Measurements from ENCODE around the gene SGCD.

SGCD gene

GRCh38 chr5:156624686-156625085 is 297.7 kb downstream of the SGCD start:
- TF ChIP-seq, protein P1, sequence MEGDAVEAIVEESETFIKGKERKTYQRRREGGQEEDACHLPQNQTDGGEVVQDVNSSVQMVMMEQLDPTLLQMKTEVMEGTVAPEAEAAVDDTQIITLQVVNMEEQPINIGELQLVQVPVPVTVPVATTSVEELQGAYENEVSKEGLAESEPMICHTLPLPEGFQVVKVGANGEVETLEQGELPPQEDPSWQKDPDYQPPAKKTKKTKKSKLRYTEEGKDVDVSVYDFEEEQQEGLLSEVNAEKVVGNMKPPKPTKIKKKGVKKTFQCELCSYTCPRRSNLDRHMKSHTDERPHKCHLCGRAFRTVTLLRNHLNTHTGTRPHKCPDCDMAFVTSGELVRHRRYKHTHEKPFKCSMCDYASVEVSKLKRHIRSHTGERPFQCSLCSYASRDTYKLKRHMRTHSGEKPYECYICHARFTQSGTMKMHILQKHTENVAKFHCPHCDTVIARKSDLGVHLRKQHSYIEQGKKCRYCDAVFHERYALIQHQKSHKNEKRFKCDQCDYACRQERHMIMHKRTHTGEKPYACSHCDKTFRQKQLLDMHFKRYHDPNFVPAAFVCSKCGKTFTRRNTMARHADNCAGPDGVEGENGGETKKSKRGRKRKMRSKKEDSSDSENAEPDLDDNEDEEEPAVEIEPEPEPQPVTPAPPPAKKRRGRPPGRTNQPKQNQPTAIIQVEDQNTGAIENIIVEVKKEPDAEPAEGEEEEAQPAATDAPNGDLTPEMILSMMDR (conservative IDR thresholded peaks at IDR 0.05; ENCODE audit: control insufficient read depth, insufficient read depth, low read depth, low read length): no peak
- no peak for DNase-seq (ENCODE audit: low read depth)
- H3K4me3 ChIP-seq (ENCODE audit: control insufficient read depth, low read depth, low read length): no peak overlapping the region

GRCh38 chr5:156628421-156628820 is 301.5 kb downstream of the SGCD start:
- TF ChIP-seq, protein P1 (conservative IDR thresholded peaks at IDR 0.05; ENCODE audit: control insufficient read depth, insufficient read depth, low read depth, low read length): no peak
- no peak overlapping the region for H3K4me3 ChIP-seq (ENCODE audit: control insufficient read depth, low read depth, low read length)
- DNase-seq (ENCODE audit: low read depth): no peak

DNA sequence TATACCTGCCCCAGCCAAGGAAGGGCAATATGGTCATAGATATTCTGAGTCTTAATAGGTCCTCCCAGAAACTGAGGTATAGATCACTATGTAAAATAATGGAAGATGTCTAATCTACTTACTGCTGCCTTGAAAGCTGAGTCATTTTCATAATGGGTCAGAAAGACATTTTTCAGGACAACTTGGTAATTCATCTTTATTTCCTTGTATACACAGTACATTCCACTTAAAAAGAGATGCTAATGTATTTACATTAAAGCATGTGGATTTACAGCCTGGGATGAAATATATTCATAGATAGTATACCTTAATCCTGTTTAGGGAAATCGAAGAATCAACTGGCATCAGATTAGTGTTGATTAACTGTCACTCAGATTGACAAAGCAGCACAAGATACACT is 304.0 kb downstream of the SGCD start:
- DNase-seq (ENCODE audit: low read depth): no peak
- no peak overlapping the region for H3K4me3 ChIP-seq (ENCODE audit: control insufficient read depth, low read depth, low read length)
- TF ChIP-seq, protein P1 (conservative IDR thresholded peaks at IDR 0.05; ENCODE audit: control insufficient read depth, insufficient read depth, low read depth, low read length): no peak

DNA sequence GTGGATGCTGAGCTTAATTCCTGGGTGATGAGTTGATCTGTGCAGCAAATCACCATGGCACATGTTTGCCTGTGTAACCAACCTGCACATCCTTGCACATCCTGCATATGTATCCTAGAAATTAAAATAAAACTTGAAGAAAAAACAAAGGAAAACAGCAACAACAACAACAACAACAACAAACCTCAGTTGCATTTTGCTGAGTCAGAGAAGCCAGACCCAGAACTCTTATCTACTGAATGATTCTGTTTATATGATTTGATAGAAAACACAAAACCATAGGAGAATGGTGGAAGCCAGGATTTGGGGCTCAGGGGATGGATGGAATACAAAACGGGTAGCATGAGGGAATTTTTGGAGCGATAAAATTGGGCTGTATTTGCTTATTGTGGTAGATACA is 307.3 kb downstream of the SGCD start:
- TF ChIP-seq, protein P1 (conservative IDR thresholded peaks at IDR 0.05; ENCODE audit: control insufficient read depth, insufficient read depth, low read depth, low read length): no peak
- no peak for DNase-seq (ENCODE audit: low read depth)
- H3K4me3 ChIP-seq (ENCODE audit: control insufficient read depth, low read depth, low read length): no peak overlapping the region

DNA sequence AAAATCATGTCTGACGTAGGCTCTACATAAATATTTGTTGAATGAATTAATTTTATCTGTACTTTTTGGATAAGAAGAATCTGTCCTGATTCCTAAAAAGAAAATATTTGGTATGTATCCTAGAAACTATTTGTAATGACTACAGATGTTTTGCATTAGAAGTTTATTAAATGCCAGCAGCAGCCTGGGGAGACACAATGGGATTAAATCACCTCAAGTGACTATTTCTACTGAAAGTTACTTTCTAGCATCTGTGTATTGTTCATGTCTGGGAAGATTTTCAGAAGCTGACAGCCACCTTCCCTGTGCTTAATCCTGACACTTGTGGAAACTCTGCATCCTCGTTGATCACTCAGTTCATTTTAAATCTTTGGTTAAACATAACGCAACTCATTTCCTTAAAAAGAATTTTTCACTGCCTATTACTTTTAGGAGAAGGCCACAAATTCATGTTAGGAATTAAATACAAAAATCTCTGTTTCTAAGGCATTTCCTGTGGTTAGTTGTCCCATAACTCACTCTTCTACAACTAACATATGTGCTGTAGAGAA is 313.8 kb downstream of the SGCD start:
- TF ChIP-seq, protein P1 (conservative IDR thresholded peaks at IDR 0.05; ENCODE audit: control insufficient read depth, insufficient read depth, low read depth, low read length): no peak
- H3K4me3 ChIP-seq (ENCODE audit: control insufficient read depth, low read depth, low read length): no peak overlapping the region

DNA sequence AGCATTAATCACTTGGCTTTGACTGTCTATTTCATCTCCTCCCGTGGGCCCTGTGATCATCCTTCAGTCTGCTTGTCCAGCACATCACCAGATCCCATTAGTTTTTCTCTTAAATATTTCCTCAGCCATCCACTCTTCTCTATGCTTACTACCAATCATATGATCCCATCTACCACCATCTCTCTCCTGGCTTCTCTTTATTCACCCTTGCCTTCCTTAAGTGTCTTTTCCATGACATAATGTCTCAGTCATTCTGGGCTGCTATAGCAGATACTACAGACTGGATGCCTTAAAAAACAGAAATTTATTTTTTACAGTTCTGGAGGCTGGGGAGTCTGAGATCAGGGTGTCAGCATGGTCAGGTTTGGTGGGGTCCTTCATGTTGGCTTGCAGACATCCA is 314.7 kb downstream of the SGCD start:
- H3K4me3 ChIP-seq (ENCODE audit: control insufficient read depth, low read depth, low read length): no peak overlapping the region
- TF ChIP-seq, protein P1 (conservative IDR thresholded peaks at IDR 0.05; ENCODE audit: control insufficient read depth, insufficient read depth, low read depth, low read length): no peak
- no peak for DNase-seq (ENCODE audit: low read depth)

More for the DNA sequence above, 313.8 kb downstream of the SGCD start:
- peak; percentile 34 for DNase-seq (ENCODE audit: low read depth)

DNA sequence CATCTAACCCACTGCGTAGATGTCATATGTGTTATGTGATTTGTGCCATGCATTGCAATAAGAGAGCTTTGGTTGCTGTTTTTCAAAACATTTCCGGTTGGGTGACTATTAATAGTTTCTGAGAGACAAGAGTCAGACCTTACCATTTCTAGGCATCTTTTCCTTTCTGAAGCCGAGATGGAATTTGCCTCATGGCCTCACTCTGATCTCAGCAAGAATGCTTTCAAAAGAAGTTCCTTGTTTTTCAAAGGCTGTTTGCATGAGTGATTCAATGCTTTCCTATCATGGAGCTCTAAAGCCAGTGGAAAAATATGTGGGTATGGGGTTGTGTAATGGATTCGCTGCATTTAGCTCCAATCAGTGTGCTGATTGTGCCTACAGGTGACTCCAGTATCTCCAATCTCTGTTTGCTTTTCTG is 320.1 kb downstream of the SGCD start:
- H3K4me3 ChIP-seq (ENCODE audit: control insufficient read depth, low read depth, low read length): no peak overlapping the region
- TF ChIP-seq, protein P1 (conservative IDR thresholded peaks at IDR 0.05; ENCODE audit: control insufficient read depth, insufficient read depth, low read depth, low read length): no peak
- no peak for DNase-seq (ENCODE audit: low read depth)

All from fibroblast of mammary gland (primary cell).